Spleen (tissue), 7 donors: ENCODE results near the gene GALNT16.

Experiments used
- POLR2A ChIP-seq, 3 donors: fragments of 450-650 bp; IDR thresholded peaks; one replicate each; pipeline ENCODE4 v1.5.1; 2017; ENCODE audit warnings: antibody characterized with exemption in 3 of 3, mild to moderate bottlenecking in 1 of 3
- TF ChIP-seq, protein P1 (sequence below), 11 experiments: fragments of 200-600 bp in 7 of 11; fragments of 450-650 bp in 4 of 11; sonication (generic) in 4 of 11; IDR thresholded peaks in 8 of 11; conservative IDR thresholded peaks in 3 of 11; 1 replicate in 7 of 11; 2 replicates in 4 of 11; pipeline versions ENCODE4 v1.4.0 to v1.8.0; 2016 to 2021; ENCODE audit warnings: antibody characterized with exemption in 11 of 11, inconsistent platforms in 4 of 11, mild to moderate bottlenecking in 1 of 11
- donor health status: DM: no; HTN: no; CAD: no; lungs with moderate emphysema.
- donor health status: DM: no; HTN: no; CAD: no.
- donor health status: DM: no; HTN: no; CAD: no.

DNA sequence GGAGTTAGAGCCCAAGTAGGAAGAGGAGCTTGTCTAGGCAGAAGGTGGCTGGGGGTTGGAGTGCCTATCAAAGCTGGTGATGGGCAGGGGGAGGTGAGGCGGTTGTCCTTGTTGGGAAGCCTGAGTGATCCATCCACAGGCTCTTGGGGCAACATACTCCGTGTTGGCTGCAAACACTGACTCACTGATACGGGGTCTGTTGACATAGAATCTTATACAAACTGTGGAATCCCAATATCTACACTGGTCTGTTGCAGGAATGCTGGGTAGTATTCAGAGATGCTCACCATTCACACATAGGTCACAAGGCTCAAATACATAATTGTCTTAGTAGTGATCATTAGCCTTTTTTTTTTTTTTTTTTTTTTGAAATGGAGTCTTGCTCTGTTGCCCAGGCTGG, 112.2 kb downstream of the GALNT16 start:
- TF ChIP-seq, protein P1, sequence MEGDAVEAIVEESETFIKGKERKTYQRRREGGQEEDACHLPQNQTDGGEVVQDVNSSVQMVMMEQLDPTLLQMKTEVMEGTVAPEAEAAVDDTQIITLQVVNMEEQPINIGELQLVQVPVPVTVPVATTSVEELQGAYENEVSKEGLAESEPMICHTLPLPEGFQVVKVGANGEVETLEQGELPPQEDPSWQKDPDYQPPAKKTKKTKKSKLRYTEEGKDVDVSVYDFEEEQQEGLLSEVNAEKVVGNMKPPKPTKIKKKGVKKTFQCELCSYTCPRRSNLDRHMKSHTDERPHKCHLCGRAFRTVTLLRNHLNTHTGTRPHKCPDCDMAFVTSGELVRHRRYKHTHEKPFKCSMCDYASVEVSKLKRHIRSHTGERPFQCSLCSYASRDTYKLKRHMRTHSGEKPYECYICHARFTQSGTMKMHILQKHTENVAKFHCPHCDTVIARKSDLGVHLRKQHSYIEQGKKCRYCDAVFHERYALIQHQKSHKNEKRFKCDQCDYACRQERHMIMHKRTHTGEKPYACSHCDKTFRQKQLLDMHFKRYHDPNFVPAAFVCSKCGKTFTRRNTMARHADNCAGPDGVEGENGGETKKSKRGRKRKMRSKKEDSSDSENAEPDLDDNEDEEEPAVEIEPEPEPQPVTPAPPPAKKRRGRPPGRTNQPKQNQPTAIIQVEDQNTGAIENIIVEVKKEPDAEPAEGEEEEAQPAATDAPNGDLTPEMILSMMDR (IDR thresholded peaks at IDR 0.05 in 8 of 11, conservative IDR thresholded peaks at IDR 0.05 in 3 of 11), result no peak
- no peak for TF ChIP-seq POLR2A (IDR thresholded peaks at IDR 0.05)
